Breast epithelium (tissue), 3 donors: ENCODE data around the gene NIN.

ENCODE experiments used
- POLR2AphosphoS5 ChIP-seq, 3 donors: sonication (generic); formaldehyde crosslinking; IDR thresholded peaks; one replicate each; pipeline ENCODE4 v1.6.1; 2017; ENCODE audit warnings: antibody characterized with exemption in 3 of 3
- TF ChIP-seq, protein P1 (sequence below), 3 donors: fragments of 450-650 bp; IDR thresholded peaks; one replicate each; pipeline ENCODE4 v1.5.1; 2016 to 2017; ENCODE audit warnings: antibody characterized with exemption in 3 of 3, mild to moderate bottlenecking in 3 of 3, moderate library complexity in 3 of 3

DNA sequence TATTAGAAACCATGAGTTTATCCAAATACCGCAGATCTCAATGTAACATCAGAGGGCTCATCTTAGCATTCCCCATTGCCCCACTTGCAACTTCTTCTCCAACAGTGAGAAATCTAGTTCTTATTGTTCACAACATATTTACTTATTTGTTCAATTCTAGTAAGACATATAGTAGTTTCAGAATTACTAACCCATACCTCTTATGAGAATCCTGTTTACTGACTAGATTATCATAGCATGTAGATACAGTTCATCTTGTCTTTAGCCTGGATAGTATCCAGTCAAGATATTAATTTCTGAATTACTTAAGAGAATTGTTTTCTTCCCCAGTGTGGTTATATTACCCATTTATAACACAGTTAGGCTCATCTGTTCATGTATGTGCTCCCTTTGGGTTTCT, 80.6 kb downstream of the NIN start:
- TF ChIP-seq, protein P1, sequence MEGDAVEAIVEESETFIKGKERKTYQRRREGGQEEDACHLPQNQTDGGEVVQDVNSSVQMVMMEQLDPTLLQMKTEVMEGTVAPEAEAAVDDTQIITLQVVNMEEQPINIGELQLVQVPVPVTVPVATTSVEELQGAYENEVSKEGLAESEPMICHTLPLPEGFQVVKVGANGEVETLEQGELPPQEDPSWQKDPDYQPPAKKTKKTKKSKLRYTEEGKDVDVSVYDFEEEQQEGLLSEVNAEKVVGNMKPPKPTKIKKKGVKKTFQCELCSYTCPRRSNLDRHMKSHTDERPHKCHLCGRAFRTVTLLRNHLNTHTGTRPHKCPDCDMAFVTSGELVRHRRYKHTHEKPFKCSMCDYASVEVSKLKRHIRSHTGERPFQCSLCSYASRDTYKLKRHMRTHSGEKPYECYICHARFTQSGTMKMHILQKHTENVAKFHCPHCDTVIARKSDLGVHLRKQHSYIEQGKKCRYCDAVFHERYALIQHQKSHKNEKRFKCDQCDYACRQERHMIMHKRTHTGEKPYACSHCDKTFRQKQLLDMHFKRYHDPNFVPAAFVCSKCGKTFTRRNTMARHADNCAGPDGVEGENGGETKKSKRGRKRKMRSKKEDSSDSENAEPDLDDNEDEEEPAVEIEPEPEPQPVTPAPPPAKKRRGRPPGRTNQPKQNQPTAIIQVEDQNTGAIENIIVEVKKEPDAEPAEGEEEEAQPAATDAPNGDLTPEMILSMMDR (IDR thresholded peaks at IDR 0.05): no peak
- no peak for TF ChIP-seq POLR2AphosphoS5 (IDR thresholded peaks at IDR 0.05)
